ENCODE data around the gene SDC4. TPM values are rescaled to one million over a fixed set of nuclear protein-coding genes. Genes with fewer than 3 reads are reported as not detected.

Gene SDC4, protein sequence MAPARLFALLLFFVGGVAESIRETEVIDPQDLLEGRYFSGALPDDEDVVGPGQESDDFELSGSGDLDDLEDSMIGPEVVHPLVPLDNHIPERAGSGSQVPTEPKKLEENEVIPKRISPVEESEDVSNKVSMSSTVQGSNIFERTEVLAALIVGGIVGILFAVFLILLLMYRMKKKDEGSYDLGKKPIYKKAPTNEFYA
- 131 and 192 TPM in 2 replicates for polyA plus RNA-seq (2012; rRNA removed)
- 139 and 153 TPM in 2 replicates for polyA plus RNA-seq (2012; cell fraction: cytosol; rRNA removed)
- polyA plus RNA-seq (2012; cell fraction: nucleus; rRNA removed), result 94.9 and 96.1 TPM in 2 replicates

DNA sequence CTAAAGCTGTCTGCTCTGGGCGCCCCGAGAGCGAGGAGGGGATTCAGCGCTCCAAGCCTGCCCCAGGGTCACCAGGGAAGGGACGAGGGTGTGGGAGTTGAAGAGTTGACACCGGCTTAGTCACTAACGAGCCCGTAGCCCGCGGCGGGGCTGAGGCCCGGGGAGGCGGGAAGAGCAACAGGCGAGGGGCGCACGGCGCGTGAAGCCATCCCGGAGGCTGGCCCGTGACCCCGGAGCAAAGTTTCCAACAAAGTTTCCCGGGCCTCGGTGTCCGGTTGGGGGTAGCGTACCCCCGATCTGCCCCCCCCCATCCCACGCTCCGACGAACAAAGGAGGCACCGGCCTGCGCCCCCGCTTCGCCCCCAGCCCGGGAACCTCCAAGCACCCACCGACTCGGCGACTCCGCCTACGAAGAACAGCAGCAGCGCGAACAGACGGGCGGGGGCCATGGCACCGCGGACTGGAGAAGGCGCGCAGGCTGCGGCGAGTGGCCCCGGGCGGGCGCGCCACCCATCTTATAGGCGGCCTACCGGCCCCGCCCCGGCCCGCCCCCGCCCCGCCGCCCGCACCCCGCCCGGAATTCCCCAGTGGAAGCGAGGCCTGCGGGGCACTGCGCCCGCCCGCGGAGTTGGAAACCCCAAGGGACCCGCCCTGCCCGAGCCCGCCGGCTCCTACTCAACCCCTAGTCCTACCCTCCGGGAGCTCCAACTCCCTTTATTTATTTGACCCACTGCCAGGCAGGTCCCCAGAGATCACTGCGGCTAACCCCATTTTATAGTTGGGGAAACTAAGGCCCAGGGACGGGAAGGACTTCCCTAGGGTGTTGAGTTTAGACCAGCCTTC lies at the start of gene SDC4:
Gene SDC4, minus strand, starts transcription at position 489 of the 843 bp plus-strand sequence. Its CDS starts 40 bp downstream, at position 449.
- no peaks in the 10 kb centered on the region for H3K36me3 ChIP-seq (replicated peaks in 1 of 2; ENCODE audit: control insufficient read depth in 1 of 2, insufficient read depth in 2 of 2, low read length in 1 of 2)
- peak; percentile 85 for DNase-seq
- H3K4me1 ChIP-seq (ENCODE audit: control insufficient read depth in 1 of 2, insufficient read depth in 2 of 2, low read depth in 1 of 2, low read length in 1 of 2), result peaks cover 40 to 43% of the 10 kb centered on the region in 2 experiments
- POLR2A ChIA-PET, result interaction anchor here (0.6 to 1.1 kb wide), 4 partner anchors 11 to 68 kb away, joined by 3 to 4 read pairs (median 4); partner anchors contain the start of gene PIGT
- H3K9ac ChIP-seq, result peak within 1 kb of the TSS; percentile 96
- H3K9me3 ChIP-seq, result no peaks in the 10 kb centered on the region
- no peaks in the 10 kb centered on the region for H3K27me3 ChIP-seq (ENCODE audit: insufficient read depth)
- peak within 1 kb of the TSS; percentile 96 for H3K4me2 ChIP-seq
- H3F3A ChIP-seq (replicated peaks; ENCODE audit: insufficient read depth), result peaks cover 16% of the 10 kb centered on the region
- peak within 1 kb of the TSS; percentile 84 for H2AFZ ChIP-seq (ENCODE audit: low read depth)
- peaks cover 49% of the 10 kb centered on the region for H3K79me2 ChIP-seq (ENCODE audit: insufficient read depth)
- H3K4me3 ChIP-seq (ENCODE audit: low read depth in 2 of 2, low read length in 1 of 2), result peak within 1 kb of the TSS; percentile 72 to 87
- TF ChIP-seq TAF1 (IDR thresholded peaks at IDR 0.05; ENCODE audit: borderline replicate concordance, low read depth, low read length) (peak; percentile 94), FOXM1 (IDR thresholded peaks at IDR 0.05; ENCODE audit: low read depth) (no peak), FOXJ3 (CRISPR knock-in tag; IDR thresholded peaks at IDR 0.05) (no peak), SMC3 (IDR thresholded peaks at IDR 0.05; ENCODE audit: low read depth, low read length) (no peak), NFIC (IDR thresholded peaks at IDR 0.05; ENCODE audit: borderline replicate concordance) (no peak; the same call in 1 of the 2 replicates), SIN3A (IDR thresholded peaks at IDR 0.05; ENCODE audit: borderline replicate concordance, low read depth, low read length) (peak; percentile 52; the same call in 1 of the 2 replicates), MXI1 (IDR thresholded peaks at IDR 0.05; ENCODE audit: low read depth, low read length) (0 out of 2 replicates have a peak, but pooled peaks have one; percentile 18), MEF2A (IDR thresholded peaks at IDR 0.05; ENCODE audit: borderline replicate concordance, low read depth) (no peak), EZH2phosphoT487 (IDR thresholded peaks at IDR 0.05; ENCODE audit: borderline replicate concordance, low read depth) (no peak), EP300 (IDR thresholded peaks at IDR 0.05; ENCODE audit: borderline replicate concordance in 1 of 2, low read depth in 1 of 2, low read length in 1 of 2) (no peak), POLR2AphosphoS5 (IDR thresholded peaks at IDR 0.05; ENCODE audit: low read depth, low read length) (peak; percentile 99), ELF1 (IDR thresholded peaks at IDR 0.05) (no peak), GABPA (IDR thresholded peaks at IDR 0.05; ENCODE audit: low read depth) (no peak), RXRA (IDR thresholded peaks at IDR 0.05; ENCODE audit: borderline replicate concordance, low read depth) (no peak), TCF12 (IDR thresholded peaks at IDR 0.05) (no peak), FOSL2 (IDR thresholded peaks at IDR 0.05; ENCODE audit: borderline replicate concordance, low read depth) (no peak), NRF1 (IDR thresholded peaks at IDR 0.05; ENCODE audit: low read depth, low read length) (no peak), YY1 (IDR thresholded peaks at IDR 0.05; ENCODE audit: low read depth) (no peak)
- TF ChIP-seq, protein P1, sequence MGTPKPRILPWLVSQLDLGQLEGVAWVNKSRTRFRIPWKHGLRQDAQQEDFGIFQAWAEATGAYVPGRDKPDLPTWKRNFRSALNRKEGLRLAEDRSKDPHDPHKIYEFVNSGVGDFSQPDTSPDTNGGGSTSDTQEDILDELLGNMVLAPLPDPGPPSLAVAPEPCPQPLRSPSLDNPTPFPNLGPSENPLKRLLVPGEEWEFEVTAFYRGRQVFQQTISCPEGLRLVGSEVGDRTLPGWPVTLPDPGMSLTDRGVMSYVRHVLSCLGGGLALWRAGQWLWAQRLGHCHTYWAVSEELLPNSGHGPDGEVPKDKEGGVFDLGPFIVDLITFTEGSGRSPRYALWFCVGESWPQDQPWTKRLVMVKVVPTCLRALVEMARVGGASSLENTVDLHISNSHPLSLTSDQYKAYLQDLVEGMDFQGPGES (IDR thresholded peaks at IDR 0.05; ENCODE audit: low read depth, low read length), result no peak
- TF ChIP-seq, protein P2, sequence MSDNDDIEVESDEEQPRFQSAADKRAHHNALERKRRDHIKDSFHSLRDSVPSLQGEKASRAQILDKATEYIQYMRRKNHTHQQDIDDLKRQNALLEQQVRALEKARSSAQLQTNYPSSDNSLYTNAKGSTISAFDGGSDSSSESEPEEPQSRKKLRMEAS (IDR thresholded peaks at IDR 0.05; ENCODE audit: low read depth), result no peak
- TF ChIP-seq, protein P3, sequence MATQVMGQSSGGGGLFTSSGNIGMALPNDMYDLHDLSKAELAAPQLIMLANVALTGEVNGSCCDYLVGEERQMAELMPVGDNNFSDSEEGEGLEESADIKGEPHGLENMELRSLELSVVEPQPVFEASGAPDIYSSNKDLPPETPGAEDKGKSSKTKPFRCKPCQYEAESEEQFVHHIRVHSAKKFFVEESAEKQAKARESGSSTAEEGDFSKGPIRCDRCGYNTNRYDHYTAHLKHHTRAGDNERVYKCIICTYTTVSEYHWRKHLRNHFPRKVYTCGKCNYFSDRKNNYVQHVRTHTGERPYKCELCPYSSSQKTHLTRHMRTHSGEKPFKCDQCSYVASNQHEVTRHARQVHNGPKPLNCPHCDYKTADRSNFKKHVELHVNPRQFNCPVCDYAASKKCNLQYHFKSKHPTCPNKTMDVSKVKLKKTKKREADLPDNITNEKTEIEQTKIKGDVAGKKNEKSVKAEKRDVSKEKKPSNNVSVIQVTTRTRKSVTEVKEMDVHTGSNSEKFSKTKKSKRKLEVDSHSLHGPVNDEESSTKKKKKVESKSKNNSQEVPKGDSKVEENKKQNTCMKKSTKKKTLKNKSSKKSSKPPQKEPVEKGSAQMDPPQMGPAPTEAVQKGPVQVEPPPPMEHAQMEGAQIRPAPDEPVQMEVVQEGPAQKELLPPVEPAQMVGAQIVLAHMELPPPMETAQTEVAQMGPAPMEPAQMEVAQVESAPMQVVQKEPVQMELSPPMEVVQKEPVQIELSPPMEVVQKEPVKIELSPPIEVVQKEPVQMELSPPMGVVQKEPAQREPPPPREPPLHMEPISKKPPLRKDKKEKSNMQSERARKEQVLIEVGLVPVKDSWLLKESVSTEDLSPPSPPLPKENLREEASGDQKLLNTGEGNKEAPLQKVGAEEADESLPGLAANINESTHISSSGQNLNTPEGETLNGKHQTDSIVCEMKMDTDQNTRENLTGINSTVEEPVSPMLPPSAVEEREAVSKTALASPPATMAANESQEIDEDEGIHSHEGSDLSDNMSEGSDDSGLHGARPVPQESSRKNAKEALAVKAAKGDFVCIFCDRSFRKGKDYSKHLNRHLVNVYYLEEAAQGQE (IDR thresholded peaks at IDR 0.05; ENCODE audit: low read depth, low read length), result no peak; the same call in 1 of the 2 replicates
- TF ChIP-seq, protein P4, sequence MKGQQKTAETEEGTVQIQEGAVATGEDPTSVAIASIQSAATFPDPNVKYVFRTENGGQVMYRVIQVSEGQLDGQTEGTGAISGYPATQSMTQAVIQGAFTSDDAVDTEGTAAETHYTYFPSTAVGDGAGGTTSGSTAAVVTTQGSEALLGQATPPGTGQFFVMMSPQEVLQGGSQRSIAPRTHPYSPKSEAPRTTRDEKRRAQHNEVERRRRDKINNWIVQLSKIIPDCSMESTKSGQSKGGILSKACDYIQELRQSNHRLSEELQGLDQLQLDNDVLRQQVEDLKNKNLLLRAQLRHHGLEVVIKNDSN (IDR thresholded peaks at IDR 0.05; ENCODE audit: borderline replicate concordance, low read depth), result no peak
- TF ChIP-seq, protein P5, sequence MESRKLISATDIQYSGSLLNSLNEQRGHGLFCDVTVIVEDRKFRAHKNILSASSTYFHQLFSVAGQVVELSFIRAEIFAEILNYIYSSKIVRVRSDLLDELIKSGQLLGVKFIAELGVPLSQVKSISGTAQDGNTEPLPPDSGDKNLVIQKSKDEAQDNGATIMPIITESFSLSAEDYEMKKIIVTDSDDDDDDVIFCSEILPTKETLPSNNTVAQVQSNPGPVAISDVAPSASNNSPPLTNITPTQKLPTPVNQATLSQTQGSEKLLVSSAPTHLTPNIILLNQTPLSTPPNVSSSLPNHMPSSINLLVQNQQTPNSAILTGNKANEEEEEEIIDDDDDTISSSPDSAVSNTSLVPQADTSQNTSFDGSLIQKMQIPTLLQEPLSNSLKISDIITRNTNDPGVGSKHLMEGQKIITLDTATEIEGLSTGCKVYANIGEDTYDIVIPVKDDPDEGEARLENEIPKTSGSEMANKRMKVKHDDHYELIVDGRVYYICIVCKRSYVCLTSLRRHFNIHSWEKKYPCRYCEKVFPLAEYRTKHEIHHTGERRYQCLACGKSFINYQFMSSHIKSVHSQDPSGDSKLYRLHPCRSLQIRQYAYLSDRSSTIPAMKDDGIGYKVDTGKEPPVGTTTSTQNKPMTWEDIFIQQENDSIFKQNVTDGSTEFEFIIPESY (IDR thresholded peaks at IDR 0.05; ENCODE audit: borderline replicate concordance, low read depth), result no peak
- H3K9me2 ChIP-seq, result no peaks in the 10 kb centered on the region
- 20% methylated on average over 11 of the region's 77 CpGs for WGBS (ENCODE audit: low lambda C conversion rate)
- peak within 1 kb of the TSS; percentile 40 to 60; a peak in 3 of 4 replicates for H3K27ac ChIP-seq (ENCODE audit: low read depth in 2 of 2, low read length in 1 of 2)
- CTCF ChIA-PET, result interaction anchor here (1.0 to 4.7 kb wide), 7 partner anchors 12 to 89 kb away, joined by 3 to 22 read pairs (median 9); partner anchors contain the start of gene SYS1
- H4K20me1 ChIP-seq (ENCODE audit: insufficient read depth), result peaks cover 5% of the 10 kb centered on the region; the same call in 1 of the 2 replicates
